Loucy (cell line): Measurements from ENCODE around the gene SAPCD2.
A peak's percentile ranks its signal among the peaks of the same experiment; 100 is the strongest.

Experiments
- H2AFZ ChIP-seq: fragments of 200-600 bp; sonication (generic); 2 replicates; pipeline ENCODE4 v1.6.0; 2016; ENCODE audit warnings: antibody characterized with exemption, mild to moderate bottlenecking, low read length, moderate library complexity
- H3F3A ChIP-seq: fragments of 200-600 bp; 2 replicates; pipeline ENCODE4 v1.6.0; 2016; ENCODE audit warnings: antibody characterized with exemption, low read depth, mild to moderate bottlenecking
- H3K27me3 ChIP-seq: fragments of 200-600 bp; sonication (generic); 2 replicates; pipeline ENCODE4 v1.6.1; 2014; ENCODE audit warnings: low read length, mild to moderate bottlenecking; ENCODE audit not compliant: insufficient read depth, poor library complexity, severe bottlenecking
- H3K36me3 ChIP-seq: fragments of 200-600 bp; sonication (generic); 2 replicates; pipeline ENCODE4 v1.6.1; 2016; ENCODE audit warnings: low read length; ENCODE audit not compliant: insufficient read depth
- H3K4me1 ChIP-seq: fragments of 200-600 bp; sonication (generic); 2 replicates; pipeline ENCODE4 v1.5.1; 2014; ENCODE audit warnings: low read length, mild to moderate bottlenecking; ENCODE audit not compliant: insufficient read depth, poor library complexity, severe bottlenecking
- H3K4me2 ChIP-seq: fragments of 200-600 bp; sonication (generic); 2 replicates; pipeline ENCODE4 v1.6.0; 2014; ENCODE audit warnings: antibody characterized with exemption, low read length, low read depth, mild to moderate bottlenecking; ENCODE audit not compliant: poor library complexity, severe bottlenecking
- H3K4me3 ChIP-seq: fragments of 200-600 bp; sonication (generic); 2 replicates; pipeline ENCODE4 v1.5.1; 2014; ENCODE audit warnings: low read length, mild to moderate bottlenecking, mixed read lengths; ENCODE audit not compliant: poor library complexity, severe bottlenecking
- H3K79me2 ChIP-seq: fragments of 200-600 bp; sonication (generic); 2 replicates; pipeline ENCODE4 v1.6.1; 2014; ENCODE audit warnings: low read length; ENCODE audit not compliant: insufficient read depth
- H3K9ac ChIP-seq: fragments of 200-600 bp; sonication (generic); 2 replicates; pipeline ENCODE4 v1.6.0; 2014; ENCODE audit warnings: mild to moderate bottlenecking, low read depth, low read length, moderate library complexity; ENCODE audit not compliant: poor library complexity, severe bottlenecking
- H3K9me2 ChIP-seq: fragments of 200-600 bp; sonication (generic); replicated peaks from 2 replicates; pipeline ENCODE4 v1.6.1; 2016; ENCODE audit warnings: low read depth, low read length, mixed read lengths
- H3K9me3 ChIP-seq: fragments of 200-600 bp; sonication (generic); 2 replicates; pipeline ENCODE4 v1.6.1; 2014; ENCODE audit warnings: mild to moderate bottlenecking, antibody characterized with exemption, low read length, low read depth; ENCODE audit not compliant: insufficient read depth
- H4K20me1 ChIP-seq: fragments of 200-600 bp; sonication (generic); 2 replicates; pipeline ENCODE4 v1.6.0; 2014; ENCODE audit warnings: antibody characterized with exemption, low read length, mild to moderate bottlenecking; ENCODE audit not compliant: insufficient read depth, poor library complexity, severe bottlenecking
- CTCF ChIP-seq: fragments of 200-600 bp; sonication (generic); conservative IDR thresholded peaks from 2 replicates; pipeline ENCODE4 v1.5.1; 2014; ENCODE audit warnings: mild to moderate bottlenecking, antibody characterized with exemption, low read length
- EZH2phosphoT487 ChIP-seq: fragments of 200-600 bp; IDR thresholded peaks from 2 replicates; pipeline ENCODE4 v1.6.1; 2018; ENCODE audit warnings: antibody characterized with exemption, mild to moderate bottlenecking, moderate library complexity, borderline replicate concordance

The SAPCD2 gene

GRCh38 chr9:137037483-137037882 lies 32.9 kb downstream of the SAPCD2 start:
- TF ChIP-seq CTCF = no peak
- TF ChIP-seq EZH2phosphoT487 = no peak
- no peak overlapping the region for H2AFZ ChIP-seq
- H3F3A ChIP-seq = peaks cover 5% of the 10 kb centered on the region; the same call in 1 of the 2 replicates
- no peak overlapping the region for H3K4me2 ChIP-seq
- H3K9me2 ChIP-seq = no peaks in the 10 kb centered on the region
- H3K9me3 ChIP-seq = no peaks in the 10 kb centered on the region
- no peak overlapping the region for H3K9ac ChIP-seq
- H4K20me1 ChIP-seq = no peaks in the 10 kb centered on the region
- H3K4me3 ChIP-seq = no peak overlapping the region
- H3K36me3 ChIP-seq = no peaks in the 10 kb centered on the region
- no peaks in the 10 kb centered on the region for H3K27me3 ChIP-seq
- no peaks in the 10 kb centered on the region for H3K79me2 ChIP-seq
- peaks cover 15% of the 10 kb centered on the region for H3K4me1 ChIP-seq

GRCh38 chr9:137037035-137037434 lies 33.3 kb downstream of the SAPCD2 start:
- no peaks in the 10 kb centered on the region for H3K27me3 ChIP-seq

GRCh38 chr9:137035937-137036336 lies 34.4 kb downstream of the SAPCD2 start:
- H3K4me1 ChIP-seq = peaks cover 28% of the 10 kb centered on the region
- H3F3A ChIP-seq = peaks cover 5% of the 10 kb centered on the region; the same call in 1 of the 2 replicates
- no peaks in the 10 kb centered on the region for H3K9me3 ChIP-seq

More at GRCh38 chr9:137037035-137037434, 33.3 kb downstream of the SAPCD2 start:
- Histone ChIP-seq H3K36me3 (no peaks in the 10 kb centered on the region), H3K9me2 (no peaks in the 10 kb centered on the region), H3F3A (peaks cover 5% of the 10 kb centered on the region; the same call in 1 of the 2 replicates), H3K4me2 (no peak overlapping the region), H4K20me1 (no peaks in the 10 kb centered on the region), H3K9ac (no peak overlapping the region), H3K4me1 (peaks cover 19% of the 10 kb centered on the region), H3K79me2 (no peaks in the 10 kb centered on the region), H2AFZ (no peak overlapping the region), H3K9me3 (no peaks in the 10 kb centered on the region), H3K4me3 (no peak overlapping the region)
- TF ChIP-seq CTCF = no peak
- no peak for TF ChIP-seq EZH2phosphoT487

More at GRCh38 chr9:137035937-137036336, 34.4 kb downstream of the SAPCD2 start:
- Histone ChIP-seq H4K20me1 (no peaks in the 10 kb centered on the region), H3K79me2 (no peaks in the 10 kb centered on the region), H3K27me3 (no peaks in the 10 kb centered on the region), H3K9ac (peak overlapping the region; percentile 80), H3K36me3 (no peaks in the 10 kb centered on the region), H3K4me3 (no peak overlapping the region), H3K9me2 (no peaks in the 10 kb centered on the region), H3K4me2 (peak overlapping the region; percentile 95), H2AFZ (no peak overlapping the region)
- TF ChIP-seq CTCF = no peak
- TF ChIP-seq EZH2phosphoT487 = no peak
